ENCODE measurements around the gene DYNC2I2. TPM values are rescaled to one million over a fixed set of nuclear protein-coding genes. Genes with fewer than 3 reads are reported as not detected.
A peak's percentile ranks its signal among the peaks of the same experiment; 100 is the strongest.
"Not testable (repeated sequence)": the region's sequence is repeated elsewhere in the genome, so short reads cannot be mapped to it uniquely, and the experiment has no call there.

DYNC2I2 gene
- total RNA-seq, 1 experiment from 2014 or later = 56.9 TPM

GRCh38 chr9:128615571-128615970 is 41.1 kb downstream of the DYNC2I2 start:
- DNase-seq (ENCODE audit: low spot score) = no peak

DNA sequence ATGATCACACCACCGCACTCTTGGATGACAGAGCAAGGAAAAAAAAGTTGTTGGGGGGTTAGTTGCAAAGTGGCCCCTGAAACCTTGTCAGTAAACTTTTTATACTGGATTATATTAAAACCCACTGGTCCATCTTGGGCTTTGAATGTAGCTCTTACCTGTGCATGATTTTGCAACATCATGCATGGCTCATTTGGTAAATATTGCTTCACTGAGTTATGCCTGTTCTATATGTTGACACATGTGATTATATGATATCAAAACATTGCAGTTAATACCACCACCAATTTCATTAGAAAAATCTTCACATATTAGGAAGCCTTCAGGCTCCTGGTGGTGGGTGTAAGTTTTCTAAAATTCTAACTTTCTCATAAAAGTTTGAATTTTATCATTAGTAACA is 41.9 kb downstream of the DYNC2I2 start:
- DNase-seq (ENCODE audit: low spot score) = no peak

DNA sequence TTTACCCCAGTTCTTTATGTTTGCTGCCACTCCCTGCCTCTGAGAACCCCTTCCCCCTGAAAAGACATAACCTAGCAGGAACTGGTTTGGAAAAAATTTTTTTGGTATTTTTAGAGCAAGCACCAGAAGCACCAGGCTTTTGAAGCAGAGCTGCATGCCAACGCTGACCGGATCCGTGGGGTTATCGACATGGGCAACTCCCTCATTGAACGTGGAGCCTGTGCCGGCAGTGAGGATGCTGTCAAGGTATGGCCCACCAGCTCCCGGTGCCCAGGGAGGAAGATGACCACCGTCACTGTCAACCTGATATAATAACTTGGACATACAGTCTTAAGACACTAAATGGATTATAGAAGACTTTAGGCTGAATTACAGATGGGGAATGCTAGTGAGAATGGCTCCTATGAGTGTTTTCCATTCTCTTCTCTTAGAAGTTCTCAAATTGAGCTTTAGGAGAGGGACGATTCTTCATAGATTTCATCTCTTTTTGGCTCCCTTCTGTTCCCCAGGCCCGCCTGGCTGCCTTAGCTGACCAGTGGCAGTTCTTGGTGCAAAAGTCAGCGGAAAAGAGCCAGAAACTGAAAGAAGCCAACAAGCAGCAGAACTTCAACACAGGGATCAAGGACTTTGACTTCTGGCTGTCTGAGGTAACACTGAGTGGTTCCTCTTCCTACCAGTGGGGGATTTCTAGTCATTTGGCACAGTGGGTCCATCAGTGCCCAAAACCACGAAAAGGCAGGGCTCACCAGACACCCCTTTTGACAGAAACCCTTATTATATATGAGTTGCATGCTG is 44.9 kb downstream of the DYNC2I2 start:
- no peak for DNase-seq (ENCODE audit: low spot score)

- no peak for DNase-seq (ENCODE audit: low spot score)
Measured at GRCh38 chr9:128610897-128611296, 45.8 kb downstream of the DYNC2I2 start.

DNA sequence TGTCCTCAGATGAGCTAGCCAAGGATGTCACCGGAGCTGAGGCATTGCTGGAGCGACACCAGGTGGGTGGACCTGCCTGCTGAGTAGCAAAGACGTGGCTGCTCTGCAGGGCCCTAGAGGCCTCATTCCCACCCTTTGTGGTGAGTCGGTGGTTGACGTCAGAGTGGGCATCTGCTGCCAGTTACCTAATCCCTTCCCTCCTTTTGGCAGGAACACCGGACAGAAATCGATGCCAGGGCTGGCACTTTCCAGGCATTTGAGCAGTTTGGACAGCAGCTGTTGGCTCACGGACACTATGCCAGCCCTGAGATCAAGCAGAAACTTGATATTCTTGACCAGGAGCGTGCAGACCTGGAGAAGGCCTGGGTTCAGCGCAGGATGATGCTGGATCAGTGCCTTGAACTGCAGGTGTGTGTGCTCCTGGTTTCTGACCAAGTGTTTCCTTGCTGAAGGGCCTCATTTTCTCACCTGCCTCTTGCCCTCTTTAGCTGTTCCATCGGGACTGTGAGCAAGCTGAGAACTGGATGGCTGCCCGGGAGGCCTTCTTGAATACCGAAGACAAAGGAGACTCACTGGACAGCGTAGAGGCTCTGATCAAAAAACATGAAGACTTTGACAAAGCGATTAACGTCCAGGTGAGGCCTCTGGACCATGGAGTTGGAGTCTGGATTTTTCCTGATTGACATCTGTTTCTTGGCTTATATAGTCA is 48.9 kb downstream of the DYNC2I2 start:
- peak; percentile 61 for DNase-seq (ENCODE audit: low spot score)

GRCh38 chr9:128603697-128604096 is 53.0 kb downstream of the DYNC2I2 start:
- no peak for DNase-seq (ENCODE audit: low spot score)

DNA sequence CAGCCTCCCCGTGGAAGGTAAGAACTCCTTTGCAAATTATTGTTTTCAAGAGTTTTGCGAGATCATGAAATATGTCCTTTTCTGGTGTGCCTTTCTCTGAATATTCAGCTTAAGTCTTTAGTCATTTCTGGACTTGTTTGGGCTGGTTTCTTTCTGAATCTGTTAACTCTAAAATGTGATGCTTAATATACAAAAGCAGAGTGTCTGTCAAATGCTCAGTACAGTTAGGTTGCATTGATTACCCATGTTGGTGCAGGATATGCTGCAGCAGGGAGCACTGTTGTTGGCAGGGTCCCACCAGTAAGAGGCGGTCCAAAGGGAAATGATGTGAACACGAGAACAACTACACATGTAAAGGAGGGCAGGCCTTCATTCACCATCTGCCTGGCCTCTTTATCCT is 56.5 kb downstream of the DYNC2I2 start:
- DNase-seq (ENCODE audit: low spot score) = no peak

DNA sequence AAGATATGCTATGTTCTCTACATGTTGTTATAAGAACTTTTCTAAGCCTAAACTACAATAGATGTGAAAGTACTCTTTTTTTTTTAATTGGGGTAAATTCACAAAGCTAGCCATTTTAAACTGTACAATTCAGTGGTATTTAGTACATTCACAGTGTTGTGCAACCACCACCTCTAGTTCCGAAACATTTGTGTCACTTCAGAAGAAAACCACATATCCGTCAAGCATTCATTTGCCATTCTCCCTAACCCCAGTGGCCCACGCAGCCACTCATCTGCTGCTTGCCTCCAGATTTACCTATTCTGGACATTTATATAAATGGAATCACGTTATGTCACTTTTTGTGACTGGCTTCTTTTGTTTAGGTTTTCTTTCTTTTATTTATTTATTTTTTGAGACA is 61.2 kb downstream of the DYNC2I2 start:
- no peak for DNase-seq (ENCODE audit: low spot score)

GRCh38 chr9:128593856-128594255 is 62.8 kb downstream of the DYNC2I2 start:
- DNase-seq (ENCODE audit: low spot score) = no peak

- DNase-seq (ENCODE audit: low spot score) = no peak
Measured at GRCh38 chr9:128593039-128593438, 63.6 kb downstream of the DYNC2I2 start.

DNA sequence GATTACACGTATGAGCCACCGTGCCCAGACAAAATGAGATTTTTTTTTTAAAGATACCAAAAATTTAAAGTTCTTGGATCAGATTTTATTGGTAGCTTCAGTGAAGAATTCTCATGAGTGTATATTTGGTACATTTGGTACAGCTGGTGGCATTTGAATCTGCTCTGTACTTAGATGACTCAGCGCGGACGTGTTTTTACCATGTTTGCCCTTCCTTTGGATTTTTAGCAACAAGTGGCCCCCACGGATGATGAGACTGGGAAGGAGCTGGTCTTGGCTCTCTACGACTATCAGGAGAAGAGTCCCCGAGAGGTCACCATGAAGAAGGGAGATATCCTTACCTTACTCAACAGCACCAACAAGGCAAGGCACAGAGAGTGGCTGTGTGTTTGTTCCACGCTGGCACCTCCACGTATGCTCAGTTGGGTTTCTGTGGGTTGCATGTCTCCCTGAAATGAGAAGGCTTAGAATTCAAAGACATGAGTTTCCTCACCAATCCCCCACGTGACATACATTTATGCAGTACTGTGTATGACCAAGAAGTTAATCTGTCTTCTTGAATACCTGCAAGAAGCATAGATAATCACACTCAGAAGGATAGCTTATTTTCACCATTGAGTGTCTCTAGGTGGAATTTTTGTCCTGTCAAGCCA is 67.9 kb downstream of the DYNC2I2 start:
- no peak for DNase-seq (ENCODE audit: low spot score)

DNA sequence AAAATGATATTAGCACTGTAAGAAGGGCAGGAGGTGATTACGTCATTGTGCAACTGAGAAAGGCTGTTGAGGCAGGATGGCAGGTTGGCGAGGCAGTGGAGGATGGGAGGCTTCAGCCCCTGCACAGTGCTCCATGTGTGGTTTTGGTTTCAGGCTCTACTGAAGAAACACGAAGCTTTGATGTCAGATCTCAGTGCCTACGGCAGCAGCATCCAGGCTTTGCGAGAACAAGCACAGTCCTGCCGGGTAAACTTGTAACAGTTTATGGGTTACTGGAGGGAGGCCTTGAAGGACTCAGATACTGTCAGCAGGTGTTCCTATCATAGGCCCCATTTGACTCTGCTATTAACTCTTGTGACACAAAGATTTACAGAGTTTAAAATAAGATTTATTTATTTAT is 69.2 kb downstream of the DYNC2I2 start:
- DNase-seq (ENCODE audit: low spot score) = no peak

- DNase-seq (ENCODE audit: low spot score) = not testable (repeated sequence)
Measured at GRCh38 chr9:128586934-128587333, 69.7 kb downstream of the DYNC2I2 start.

DNA sequence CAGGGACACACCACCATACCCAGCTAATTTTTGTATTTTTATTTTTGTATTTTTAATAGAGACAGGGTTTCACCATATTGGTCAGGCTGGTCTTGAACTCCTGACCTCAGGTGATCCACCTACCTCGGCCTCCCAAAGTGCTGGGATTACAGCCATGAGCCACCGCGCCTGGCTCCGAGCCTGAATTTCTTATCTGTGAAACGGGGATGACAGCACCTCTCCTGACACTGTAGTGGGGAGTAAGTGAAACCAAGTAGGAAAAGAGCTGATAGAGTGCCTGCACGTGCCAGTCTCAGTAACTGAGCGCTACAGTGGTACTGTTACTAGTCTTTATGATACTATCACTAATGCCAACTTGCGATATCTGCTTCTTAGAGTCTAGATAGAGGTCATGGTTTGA is 71.5 kb downstream of the DYNC2I2 start:
- not testable (repeated sequence) for DNase-seq (ENCODE audit: low spot score)

Other genes with a start within 250 kb of the DYNC2I2 start
- gene CERCAM, start 236.0 kb downstream of the DYNC2I2 start, total RNA-seq (2014; rRNA removed; shearing (Covaris generic)) = 19.0 and 20.8 TPM in 2 replicates
- gene ODF2, start 200.8 kb downstream of the DYNC2I2 start, total RNA-seq (2014; rRNA removed; shearing (Covaris generic)) = 28.6 and 30.2 TPM in 2 replicates
- 30.3 and 35.5 TPM in 2 replicates for gene GLE1, start 152.1 kb downstream of the DYNC2I2 start, total RNA-seq (2014; rRNA removed; shearing (Covaris generic))
- gene SPTAN1, start 104.3 kb downstream of the DYNC2I2 start, total RNA-seq (2014; rRNA removed; shearing (Covaris generic)) = 46.5 and 52.8 TPM in 2 replicates
- gene SET, start 32.4 kb upstream of the DYNC2I2 start, total RNA-seq (2014; rRNA removed; shearing (Covaris generic)) = 568 and 655 TPM in 2 replicates
- 1.9 and 2.8 TPM in 2 replicates for gene PKN3, start 45.7 kb upstream of the DYNC2I2 start, total RNA-seq (2014; rRNA removed; shearing (Covaris generic))
- 46.4 and 57.8 TPM in 2 replicates for gene ZDHHC12, start 67.3 kb upstream of the DYNC2I2 start, total RNA-seq (2014; rRNA removed; shearing (Covaris generic))
- gene ZER1, start 115.1 kb upstream of the DYNC2I2 start, total RNA-seq (2014; rRNA removed; shearing (Covaris generic)) = 12.4 and 21.5 TPM in 2 replicates
- gene TBC1D13, start 130.4 kb upstream of the DYNC2I2 start, total RNA-seq (2014; rRNA removed; shearing (Covaris generic)) = 12.0 and 16.6 TPM in 2 replicates
- 13.5 and 17.4 TPM in 2 replicates for gene ENDOG, start 161.7 kb upstream of the DYNC2I2 start, total RNA-seq (2014; rRNA removed; shearing (Covaris generic))
- 16.7 and 39.2 TPM in 2 replicates for gene SPOUT1, start 172.9 kb upstream of the DYNC2I2 start, total RNA-seq (2014; rRNA removed; shearing (Covaris generic))
- 7.1 and 7.3 TPM in 2 replicates for gene KYAT1, start 225.1 kb upstream of the DYNC2I2 start, total RNA-seq (2014; rRNA removed; shearing (Covaris generic))
- 17.8 and 26.8 TPM in 2 replicates for gene LRRC8A, start 225.3 kb upstream of the DYNC2I2 start, total RNA-seq (2014; rRNA removed; shearing (Covaris generic))